HepG2 (cell line): Measurements from ENCODE around the gene SLC51B. TPM values are rescaled to one million over a fixed set of nuclear protein-coding genes. Genes with fewer than 3 reads are reported as not detected.

Experiments
- ATAC-seq: fragments of 200-7000 bp; cut with Tn5 transposase; 3 replicates; pipeline ENCODE4 v1.9.1; 2020; ENCODE audit warnings: mild to moderate bottlenecking, moderate library complexity
- BruUV-seq: library from RNA; stranded (reverse); fragments of 400-500 nt; replicated peaks from 2 replicates; lab custom pipeline; 2021; lab: Mats Ljungman, UMichigan
- CTCF ChIA-PET: fragments of 300-600 bp; formaldehyde crosslinking; extraction: SDS; loops from one replicate; lab custom pipeline; 2021; ENCODE audit warnings: low total read pairs, inconsistent platforms, low intra/inter-chr PET ratio; lab: Yijun Ruan, JAX
- POLR2A ChIA-PET: fragments of 350-600 bp; sonication (Branson Sonifier 250); formaldehyde crosslinking; loops from one replicate; lab custom pipeline; 2020; ENCODE audit warnings: antibody characterized with exemption, inconsistent platforms; lab: Yijun Ruan, JAX
- DNase-seq: peaks from one replicate; pipeline ENCODE4 v3.0.0-alpha.2; 2015; ENCODE audit warnings: low spot score
- FAIRE-seq: peaks from 3 replicates; lab custom pipeline; 2011; peaks lifted over from hg19 to GRCh38; lab: Jason Lieb, UNC
- H2AFZ ChIP-seq: one replicate; pipeline ENCODE4 v1.6.1; 2011; ENCODE audit warnings: low read length, inconsistent platforms
- H3K27ac ChIP-seq: fragments of 300-600 bp; 3 replicates; pipeline ENCODE4 v1.8.0; 2011; ENCODE audit warnings: mixed run types, mild to moderate bottlenecking, mixed read lengths, low read length, inconsistent platforms; ENCODE audit not compliant: insufficient read depth; ENCODE audit errors: extremely low read length
- H3K27me3 ChIP-seq, 2 experiments: fragments of 200-600 bp in 1 of 2; 2 replicates in 1 of 2; 3 replicates in 1 of 2; pipeline versions ENCODE4 v1.6.0 to v1.8.0; 2011; ENCODE audit warnings: low read length in 2 of 2, mild to moderate bottlenecking in 2 of 2, moderate library complexity in 2 of 2, inconsistent platforms in 1 of 2; ENCODE audit not compliant: insufficient read depth in 2 of 2, control insufficient read depth in 1 of 2
- H3K36me3 ChIP-seq, 2 experiments: fragments of 200-600 bp in 1 of 2; replicated peaks in 1 of 2; 2 replicates in 1 of 2; 3 replicates in 1 of 2; pipeline versions ENCODE4 v1.5.1 to v1.8.0; 2011; ENCODE audit warnings: low read length in 2 of 2, inconsistent platforms in 1 of 2; ENCODE audit not compliant: insufficient read depth in 2 of 2, control insufficient read depth in 1 of 2
- H3K4me1 ChIP-seq: 2 replicates; pipeline ENCODE4 v1.5.1; 2012; ENCODE audit warnings: low read length, inconsistent platforms; ENCODE audit not compliant: insufficient read depth
- H3K4me2 ChIP-seq: 2 replicates; pipeline ENCODE4 v1.6.0; 2011; ENCODE audit warnings: low read depth, low read length, inconsistent platforms
- H3K4me3 ChIP-seq, 3 experiments: fragments of 200-600 bp in 1 of 3; sonication (generic), shearing (Covaris generic) in 1 of 3; replicated peaks in 1 of 3; 2 replicates each; pipeline ENCODE4 v1.5.1; 2011 to 2016; ENCODE audit warnings: low read length in 3 of 3, inconsistent platforms in 2 of 3, low read depth in 2 of 3, mild to moderate bottlenecking in 2 of 3, control low read depth in 1 of 3, mixed read lengths in 1 of 3; ENCODE audit not compliant: insufficient read depth in 1 of 3
- H3K79me2 ChIP-seq: one replicate; pipeline ENCODE4 v1.6.1; 2011; ENCODE audit warnings: low read length, inconsistent platforms; ENCODE audit not compliant: insufficient read depth
- H3K9ac ChIP-seq: 2 replicates; pipeline ENCODE4 v1.6.0; 2011; ENCODE audit warnings: mild to moderate bottlenecking, low read depth, low read length, inconsistent platforms; ENCODE audit not compliant: insufficient read depth
- H3K9me3 ChIP-seq: 2 replicates; pipeline ENCODE4 v1.5.1; 2012; ENCODE audit warnings: mild to moderate bottlenecking, low read length
- H4K20me1 ChIP-seq: 2 replicates; pipeline ENCODE4 v1.6.0; 2011; ENCODE audit warnings: inconsistent platforms, mild to moderate bottlenecking, low read length, moderate library complexity; ENCODE audit not compliant: insufficient read depth
- ASH2L ChIP-seq: fragments of 300-600, 200-600 bp; sonication (generic); IDR thresholded peaks from 2 replicates; pipeline ENCODE4 v1.7.0; 2017; ENCODE audit warnings: low read depth, mild to moderate bottlenecking, moderate library complexity, mixed read lengths, low read length; ENCODE audit not compliant: insufficient read length
- FOXJ3 ChIP-seq: sonication (generic); formaldehyde crosslinking; IDR thresholded peaks from 2 replicates; pipeline ENCODE4 v1.4.0; 2020; ENCODE audit warnings: missing genetic modification reagents, mild to moderate bottlenecking, borderline replicate concordance
- KDM6A ChIP-seq: IDR thresholded peaks from 2 replicates; pipeline ENCODE4 v1.6.1; 2016; ENCODE audit warnings: low read depth
- MED8 ChIP-seq: sonication (generic); formaldehyde crosslinking; IDR thresholded peaks from 2 replicates; pipeline ENCODE4 v1.8.1; 2023; ENCODE audit warnings: mild to moderate bottlenecking, missing genetic modification reagents; ENCODE audit not compliant: insufficient replicate concordance
- MXD4 ChIP-seq: IDR thresholded peaks from 2 replicates; pipeline ENCODE4 v1.6.1; 2016; ENCODE audit warnings: mild to moderate bottlenecking, missing biosample characterization, missing genetic modification reagents
- NR3C1 ChIP-seq: sonication (generic); formaldehyde crosslinking; IDR thresholded peaks from 2 replicates; pipeline ENCODE4 v1.4.0; 2020; ENCODE audit warnings: missing genetic modification reagents
- PCBP2 ChIP-seq: fragments of 200-400 bp; formaldehyde crosslinking; optimal IDR thresholded peaks from 2 replicates; pipeline ENCODE3; 2018; ENCODE audit warnings: low read length, low read depth; ENCODE audit not compliant: poor library complexity, severe bottlenecking
- SRSF1 ChIP-seq: fragments of 200-400 bp; formaldehyde crosslinking; optimal IDR thresholded peaks from 2 replicates; pipeline ENCODE3; 2017; ENCODE audit warnings: mild to moderate bottlenecking, low read depth, low read length, moderate library complexity
- TBL1XR1 ChIP-seq: fragments of 150-350 bp; IDR thresholded peaks from 2 replicates; pipeline ENCODE4 v1.6.1; 2014; ENCODE audit warnings: borderline replicate concordance, low read length; ENCODE audit not compliant: partially characterized antibody
- ZBTB20 ChIP-seq: sonication (generic); formaldehyde crosslinking; IDR thresholded peaks from 2 replicates; pipeline ENCODE4 v1.8.1; 2023; ENCODE audit warnings: missing genetic modification reagents, low read depth, mild to moderate bottlenecking, borderline replicate concordance
- ZBTB38 ChIP-seq: sonication (generic); formaldehyde crosslinking; IDR thresholded peaks from 2 replicates; pipeline ENCODE4 v1.5.1; 2020; ENCODE audit warnings: mild to moderate bottlenecking, missing genetic modification reagents
- ZNF256 ChIP-seq: sonication (generic); formaldehyde crosslinking; conservative IDR thresholded peaks from 2 replicates; pipeline ENCODE4 v1.4.0; 2020; ENCODE audit warnings: missing genetic modification reagents
- ZNF550 ChIP-seq: sonication (generic); formaldehyde crosslinking; IDR thresholded peaks from 2 replicates; pipeline ENCODE4 v1.4.0; 2020; ENCODE audit warnings: mild to moderate bottlenecking, missing genetic modification reagents, borderline replicate concordance
- ZSCAN25 ChIP-seq: sonication (generic); formaldehyde crosslinking; IDR thresholded peaks from 2 replicates; pipeline ENCODE4 v1.8.0; 2022; ENCODE audit warnings: mild to moderate bottlenecking, missing genetic modification reagents
- WGBS: methylation state at CpG from one replicate; pipeline ENCODE4 v1.1.6; 2017; ENCODE audit warnings: low lambda C conversion rate; 5-methylcytosine and 5-hydroxymethylcytosine counted together
- in situ Hi-C: cut with HindIII; loops from 2 replicates; pipeline ENCODE4 v1.10.0; 2017; ENCODE audit warnings: low pct_unique_long_range_greater_than_20kb; ENCODE audit not compliant: extremely low pct_ligation_motif_present
- intact Hi-C: fragments of 100-400 bp; cut with micrococcal nuclease; formaldehyde crosslinking; loops from one replicate; pipeline ENCODE4 v1.10.0; 2022; ENCODE audit not compliant: unreplicated experiment
- polyA plus RNA-seq, 8 experiments: library from polyadenylated mRNA; depleted of rRNA in 3 of 8; stranded (reverse) in 7 of 8; unstranded in 1 of 8; fragments of >200 nt; fragmentation: Illumina TruSeq in 4 of 8; extraction: Trizol in 4 of 8; gene quantifications; 2 replicates each; pipeline versions ENCODE4 v1.2.1 to v1.2.3, GENCODE V29; 2011 to 2016; ENCODE audit warnings: low read depth in 4 of 8, missing spikeins in 1 of 8, mixed read lengths in 1 of 8; ENCODE audit not compliant: insufficient read depth in 1 of 8
- total RNA-seq, 5 experiments: library from RNA; depleted of rRNA; stranded (reverse); fragments of >200 nt; fragmentation: Illumina TruSeq; extraction: Trizol; gene quantifications; 2 replicates each; pipeline ENCODE4 v1.2.3, GENCODE V29; 2016; ENCODE audit warnings: low read depth in 1 of 5
- TF ChIP-seq, protein P1 (sequence below): IDR thresholded peaks from 2 replicates; pipeline ENCODE4 v1.6.1; 2016; ENCODE audit warnings: low read depth, control low read depth
- TF ChIP-seq, protein P2 (sequence below): IDR thresholded peaks from 2 replicates; pipeline ENCODE4 v1.6.1; 2016
- TF ChIP-seq, protein P3 (sequence below): sonication (generic); formaldehyde crosslinking; IDR thresholded peaks from 2 replicates; pipeline ENCODE4 v1.5.1; 2020; ENCODE audit warnings: missing genetic modification reagents, mild to moderate bottlenecking, borderline replicate concordance
- TF ChIP-seq, protein P4 (sequence below): IDR thresholded peaks from 2 replicates; pipeline ENCODE4 v1.6.1; 2016; ENCODE audit warnings: missing compliant biosample characterization, missing genetic modification reagents, borderline replicate concordance

The SLC51B gene
- total and polyA plus RNA-seq, 2 of the 13 experiments (the other 11 are each of a cell fraction or from before 2014, with no cell fraction given) = 14.9 to 17.1 TPM

DNA sequence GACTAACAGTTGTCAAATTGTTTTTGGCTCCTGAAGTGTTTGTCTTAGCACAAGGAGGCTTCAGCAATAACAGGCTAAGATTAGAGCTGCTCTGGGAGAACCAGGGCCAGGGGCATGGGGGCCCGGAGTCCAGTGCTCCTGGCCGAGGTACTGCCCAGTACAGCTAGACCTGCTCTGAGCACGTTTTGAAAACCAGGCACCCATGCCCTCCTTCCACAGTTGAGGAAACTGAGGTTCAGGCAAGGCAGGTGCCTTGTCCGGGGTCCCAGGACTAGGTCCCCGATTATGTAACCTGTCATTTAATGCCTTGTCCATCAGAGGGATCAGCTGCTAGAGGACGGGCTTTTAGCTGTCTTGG is 50.5 kb downstream of the SLC51B start:
- H2AFZ ChIP-seq = no peak overlapping the region
- ATAC-seq (no peak), FAIRE-seq (no peak), DNase-seq (no peak)
- peaks cover 6 to 11% of the 10 kb centered on the region in 2 experiments; a peak in 4 of 5 replicates for H3K36me3 ChIP-seq
- TF ChIP-seq ASH2L (no peak), ZNF550 (CRISPR knock-in tag) (no peak), SRSF1 (no peak), ZNF256 (CRISPR knock-in tag) (no peak), PCBP2 (no peak), ZBTB20 (CRISPR knock-in tag) (no peak), MXD4 (CRISPR knock-in tag) (no peak), ZBTB38 (no peak), MED8 (CRISPR knock-in tag) (no peak), TBL1XR1 (no peak), NR3C1 (CRISPR knock-in tag) (no peak), ZSCAN25 (CRISPR knock-in tag) (no peak), KDM6A (CRISPR knock-in tag) (no peak), FOXJ3 (CRISPR knock-in tag) (no peak)
- TF ChIP-seq, protein P1, sequence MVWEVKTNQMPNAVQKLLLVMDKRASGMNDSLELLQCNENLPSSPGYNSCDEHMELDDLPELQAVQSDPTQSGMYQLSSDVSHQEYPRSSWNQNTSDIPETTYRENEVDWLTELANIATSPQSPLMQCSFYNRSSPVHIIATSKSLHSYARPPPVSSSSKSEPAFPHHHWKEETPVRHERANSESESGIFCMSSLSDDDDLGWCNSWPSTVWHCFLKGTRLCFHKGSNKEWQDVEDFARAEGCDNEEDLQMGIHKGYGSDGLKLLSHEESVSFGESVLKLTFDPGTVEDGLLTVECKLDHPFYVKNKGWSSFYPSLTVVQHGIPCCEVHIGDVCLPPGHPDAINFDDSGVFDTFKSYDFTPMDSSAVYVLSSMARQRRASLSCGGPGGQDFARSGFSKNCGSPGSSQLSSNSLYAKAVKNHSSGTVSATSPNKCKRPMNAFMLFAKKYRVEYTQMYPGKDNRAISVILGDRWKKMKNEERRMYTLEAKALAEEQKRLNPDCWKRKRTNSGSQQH (CRISPR knock-in tag) = no peak
- TF ChIP-seq, protein P2, sequence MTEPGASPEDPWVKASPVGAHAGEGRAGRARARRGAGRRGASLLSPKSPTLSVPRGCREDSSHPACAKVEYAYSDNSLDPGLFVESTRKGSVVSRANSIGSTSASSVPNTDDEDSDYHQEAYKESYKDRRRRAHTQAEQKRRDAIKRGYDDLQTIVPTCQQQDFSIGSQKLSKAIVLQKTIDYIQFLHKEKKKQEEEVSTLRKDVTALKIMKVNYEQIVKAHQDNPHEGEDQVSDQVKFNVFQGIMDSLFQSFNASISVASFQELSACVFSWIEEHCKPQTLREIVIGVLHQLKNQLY (CRISPR knock-in tag) = no peak
- TF ChIP-seq, protein P3, sequence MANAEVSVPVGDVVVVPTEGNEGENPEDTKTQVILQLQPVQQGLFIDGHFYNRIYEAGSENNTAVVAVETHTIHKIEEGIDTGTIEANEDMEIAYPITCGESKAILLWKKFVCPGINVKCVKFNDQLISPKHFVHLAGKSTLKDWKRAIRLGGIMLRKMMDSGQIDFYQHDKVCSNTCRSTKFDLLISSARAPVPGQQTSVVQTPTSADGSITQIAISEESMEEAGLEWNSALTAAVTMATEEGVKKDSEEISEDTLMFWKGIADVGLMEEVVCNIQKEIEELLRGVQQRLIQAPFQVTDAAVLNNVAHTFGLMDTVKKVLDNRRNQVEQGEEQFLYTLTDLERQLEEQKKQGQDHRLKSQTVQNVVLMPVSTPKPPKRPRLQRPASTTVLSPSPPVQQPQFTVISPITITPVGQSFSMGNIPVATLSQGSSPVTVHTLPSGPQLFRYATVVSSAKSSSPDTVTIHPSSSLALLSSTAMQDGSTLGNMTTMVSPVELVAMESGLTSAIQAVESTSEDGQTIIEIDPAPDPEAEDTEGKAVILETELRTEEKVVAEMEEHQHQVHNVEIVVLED (CRISPR knock-in tag) = no peak
- TF ChIP-seq, protein P4, sequence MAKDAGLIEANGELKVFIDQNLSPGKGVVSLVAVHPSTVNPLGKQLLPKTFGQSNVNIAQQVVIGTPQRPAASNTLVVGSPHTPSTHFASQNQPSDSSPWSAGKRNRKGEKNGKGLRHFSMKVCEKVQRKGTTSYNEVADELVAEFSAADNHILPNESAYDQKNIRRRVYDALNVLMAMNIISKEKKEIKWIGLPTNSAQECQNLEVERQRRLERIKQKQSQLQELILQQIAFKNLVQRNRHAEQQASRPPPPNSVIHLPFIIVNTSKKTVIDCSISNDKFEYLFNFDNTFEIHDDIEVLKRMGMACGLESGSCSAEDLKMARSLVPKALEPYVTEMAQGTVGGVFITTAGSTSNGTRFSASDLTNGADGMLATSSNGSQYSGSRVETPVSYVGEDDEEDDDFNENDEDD (CRISPR knock-in tag) = no peak
- peaks cover 26% of the 10 kb centered on the region for H3K4me1 ChIP-seq
- 45% methylated on average over 4 of the region's 6 CpGs for WGBS
- ChIA-PET POLR2A (interaction anchor here (0.6 to 1.5 kb wide), 2 partner anchors 11 to 1863 kb away, joined by 3 to 4 read pairs; no protein-coding TSS in a partner anchor), CTCF (no interaction called here)
- no peak overlapping the region for H3K27ac ChIP-seq
- H3K79me2 ChIP-seq = no peaks in the 10 kb centered on the region
- H4K20me1 ChIP-seq = no peaks in the 10 kb centered on the region
- H3K4me2 ChIP-seq = no peak overlapping the region
- no peak overlapping the region for H3K9ac ChIP-seq
- no TSS peak for BruUV-seq
- H3K4me3 ChIP-seq = no peak overlapping the region
- in situ Hi-C loops (no loop called here), intact Hi-C loops (no loop called here)
- no peaks in the 10 kb centered on the region for H3K27me3 ChIP-seq
- no peaks in the 10 kb centered on the region for H3K9me3 ChIP-seq
